IMR-90 (cell line): ENCODE data around the gene INF2. TPM values are rescaled to one million over a fixed set of nuclear protein-coding genes. Genes with fewer than 3 reads are reported as not detected.
"Not testable (repeated sequence)": the region's sequence is repeated elsewhere in the genome, so short reads cannot be mapped to it uniquely, and the experiment has no call there.

Experiments
- ATAC-seq: fragments of 200-7000 bp; cut with Tn5 transposase; 2 replicates; pipeline ENCODE4 v1.9.1; 2020; ENCODE audit warnings: low read depth, mild to moderate bottlenecking, moderate library complexity
- BruUV-seq: library from RNA; stranded (reverse); fragments of 400-500 nt; replicated peaks from 2 replicates; lab custom pipeline; 2021; lab: Mats Ljungman, UMichigan
- CTCF ChIA-PET: fragments of 300-600 bp; formaldehyde crosslinking; extraction: SDS; loops from one replicate; lab custom pipeline; 2021; ENCODE audit warnings: antibody characterized with exemption; lab: Yijun Ruan, JAX
- POLR2A ChIA-PET: fragments of 300-600 bp; sonication (Branson Sonifier 250); formaldehyde crosslinking; loops from one replicate; lab custom pipeline; 2022; ENCODE audit warnings: antibody characterized with exemption; ENCODE audit not compliant: unreplicated experiment; lab: Charles Lee
- DNase-seq: peaks from one replicate; pipeline ENCODE4 v3.0.0; 2013
- H2AFZ ChIP-seq: replicated peaks from 2 replicates; pipeline ENCODE3; 2013; ENCODE audit warnings: low read length, mild to moderate bottlenecking; ENCODE audit not compliant: poor library complexity
- H2AK5ac ChIP-seq: 2 replicates; pipeline ENCODE4 v1.6.1; 2013; ENCODE audit warnings: low read depth, low read length, inconsistent platforms
- H2AK9ac ChIP-seq: replicated peaks from 2 replicates; pipeline ENCODE3; 2013; ENCODE audit warnings: mild to moderate bottlenecking, low read depth, low read length, moderate library complexity; ENCODE audit not compliant: poor library complexity
- H2BK120ac ChIP-seq: 2 replicates; pipeline ENCODE4 v1.6.1; 2013; ENCODE audit warnings: low read depth, low read length, inconsistent platforms
- H2BK15ac ChIP-seq: 3 replicates; pipeline ENCODE4 v1.6.1; 2013; ENCODE audit warnings: low read depth, low read length, inconsistent platforms
- H2BK20ac ChIP-seq: 2 replicates; pipeline ENCODE4 v1.6.1; 2013; ENCODE audit warnings: low read depth, mild to moderate bottlenecking, inconsistent platforms, low read length, moderate library complexity
- H2BK5ac ChIP-seq: 2 replicates; pipeline ENCODE4 v1.6.1; 2013; ENCODE audit warnings: mild to moderate bottlenecking, low read depth, low read length, inconsistent platforms; ENCODE audit not compliant: poor library complexity, severe bottlenecking
- H3K14ac ChIP-seq: replicated peaks from 2 replicates; pipeline ENCODE4 v1.6.1; 2013; ENCODE audit warnings: low read depth, low read length, inconsistent platforms
- H3K18ac ChIP-seq: 2 replicates; pipeline ENCODE4 v1.6.1; 2013; ENCODE audit warnings: low read depth, low read length, control low read depth
- H3K23ac ChIP-seq: 2 replicates; pipeline ENCODE4 v1.6.1; 2013; ENCODE audit warnings: low read depth, low read length, inconsistent platforms
- H3K27ac ChIP-seq: 2 replicates; pipeline ENCODE4 v1.5.1; 2013; ENCODE audit warnings: mild to moderate bottlenecking, control low read depth, low read length; ENCODE audit not compliant: insufficient read depth
- H3K27me3 ChIP-seq: 2 replicates; pipeline ENCODE4 v1.6.1; 2013; ENCODE audit warnings: low read length; ENCODE audit not compliant: control insufficient read depth, insufficient read depth
- H3K36me3 ChIP-seq: 2 replicates; pipeline ENCODE4 v1.6.1; 2013; ENCODE audit warnings: low read length, mixed read lengths; ENCODE audit not compliant: control insufficient read depth, insufficient read depth
- H3K4ac ChIP-seq: 2 replicates; pipeline ENCODE4 v1.6.1; 2013; ENCODE audit warnings: low read depth, low read length, inconsistent platforms
- H3K4me1 ChIP-seq: 2 replicates; pipeline ENCODE4 v1.6.1; 2013; ENCODE audit warnings: low read length, mixed read lengths; ENCODE audit not compliant: control insufficient read depth, insufficient read depth
- H3K4me2 ChIP-seq: 2 replicates; pipeline ENCODE4 v1.6.1; 2013; ENCODE audit warnings: low read depth, mild to moderate bottlenecking, control low read depth, low read length, moderate library complexity
- H3K4me3 ChIP-seq: 2 replicates; pipeline ENCODE4 v1.5.1; 2013; ENCODE audit warnings: low read depth, mild to moderate bottlenecking, control low read depth, low read length, moderate library complexity; ENCODE audit not compliant: insufficient read depth
- H3K56ac ChIP-seq: 2 replicates; pipeline ENCODE4 v1.6.1; 2013; ENCODE audit warnings: low read length, inconsistent platforms; ENCODE audit not compliant: insufficient read depth; ENCODE audit errors: extremely low read depth
- H3K79me1 ChIP-seq, 2 experiments: 2 replicates each; pipeline ENCODE4 v1.6.1; 2013; ENCODE audit warnings: low read length in 2 of 2, inconsistent platforms in 1 of 2, low read depth in 1 of 2
- H3K9ac ChIP-seq: 2 replicates; pipeline ENCODE4 v1.6.1; 2013; ENCODE audit warnings: low read depth, low read length, control low read depth
- H3K9me1 ChIP-seq: 2 replicates; pipeline ENCODE4 v1.6.1; 2013; ENCODE audit warnings: low read length, inconsistent platforms; ENCODE audit not compliant: insufficient read depth
- H3K9me3 ChIP-seq: 2 replicates; pipeline ENCODE4 v1.6.1; 2013; ENCODE audit warnings: low read length; ENCODE audit not compliant: control insufficient read depth, insufficient read depth
- H4K20me1 ChIP-seq: 2 replicates; pipeline ENCODE4 v1.6.1; 2013; ENCODE audit warnings: low read length, inconsistent platforms; ENCODE audit not compliant: insufficient read depth
- H4K5ac ChIP-seq: 2 replicates; pipeline ENCODE4 v1.6.1; 2013; ENCODE audit warnings: mild to moderate bottlenecking, low read depth, low read length, control low read depth
- H4K8ac ChIP-seq, 2 experiments: 2 replicates each; pipeline ENCODE4 v1.6.1; 2013; ENCODE audit warnings: low read depth in 2 of 2, low read length in 2 of 2, control low read depth in 1 of 2, inconsistent platforms in 1 of 2
- H4K91ac ChIP-seq: 2 replicates; pipeline ENCODE4 v1.6.1; 2013; ENCODE audit warnings: low read depth, low read length, inconsistent platforms; ENCODE audit not compliant: insufficient read depth
- CHD1 ChIP-seq: IDR thresholded peaks from 2 replicates; pipeline ENCODE4 v1.6.1; 2012; ENCODE audit warnings: low read depth, low read length, improper control_type of control experiment
- RFX5 ChIP-seq: IDR thresholded peaks from 2 replicates; pipeline ENCODE4 v1.8.0; 2012; ENCODE audit warnings: low read depth, mild to moderate bottlenecking, low read length, moderate library complexity
- USF2 ChIP-seq: fragments of 150-350 bp; IDR thresholded peaks from 2 replicates; pipeline ENCODE4 v1.6.1; 2017; ENCODE audit warnings: mild to moderate bottlenecking, antibody characterized with exemption, low read length, low read depth
- WGBS, 2 experiments: methylation state at CpG; one replicate each; pipeline versions ENCODE4 v1.1.5 to v1.1.7; 2013; ENCODE audit warnings: missing lambda C conversion rate in 2 of 2; ENCODE audit not compliant: insufficient read length in 1 of 2; ENCODE audit errors: extremely low coverage in 2 of 2; 5-methylcytosine and 5-hydroxymethylcytosine counted together
- dilution Hi-C: fragments of 300-500 bp; cut with HindIII; formaldehyde crosslinking; loops from one replicate; pipeline ENCODE4 v1.14.3; 2018; ENCODE audit warnings: low sequenced_read_pairs; ENCODE audit not compliant: unreplicated experiment
- in situ Hi-C: fragments of 300-500 bp; cut with MboI; formaldehyde crosslinking; loops from 3 replicates; pipeline ENCODE4 v1.14.3; 2019; ENCODE audit warnings: low sequenced_read_pairs, inconsistent platforms, mixed read lengths
- intact Hi-C: fragments of 100-400 bp; cut with micrococcal nuclease; formaldehyde crosslinking; loops from 2 replicates; pipeline ENCODE4 v1.10.0; 2022
- polyA plus RNA-seq, 3 experiments: library from polyadenylated mRNA; depleted of rRNA; stranded (reverse); fragments of >200 nt; gene quantifications; 2 replicates each; pipeline ENCODE4 v1.2.3, GENCODE V29; 2012; ENCODE audit warnings: low replicate concordance in 1 of 3
- total RNA-seq: library from RNA; depleted of rRNA; stranded (reverse); fragments of >200 nt; gene quantifications from 2 replicates; pipeline ENCODE4 v1.2.3, GENCODE V29; 2012

Gene INF2
- total and polyA plus RNA-seq, 2 of the 4 experiments (the other 2 are of a cell fraction): 16.8 to 62.1 TPM

- no TSS peak for BruUV-seq
- Histone ChIP-seq H3K9me3 (peaks cover 19% of the 10 kb centered on the region), H3K79me1 (no peaks in the 10 kb centered on the region), H3K23ac (no peak overlapping the region), H3K36me3 (no peaks in the 10 kb centered on the region), H3K14ac (no peak overlapping the region), H3K4me3 (no peak overlapping the region), H3K56ac (no peak overlapping the region), H2BK5ac (no peak overlapping the region), H3K4me1 (0 out of 2 replicates have a peak, but pooled peaks cover 2% of the 10 kb centered on the region), H2AK9ac (no peak overlapping the region), H4K5ac (no peak overlapping the region), H4K8ac (no peak overlapping the region), H3K4me2 (no peak overlapping the region), H4K91ac (no peak overlapping the region), H2BK120ac (no peak overlapping the region), H3K9me1 (no peaks in the 10 kb centered on the region), H4K20me1 (no peaks in the 10 kb centered on the region), H3K9ac (no peak overlapping the region), H3K27me3 (peaks cover 12% of the 10 kb centered on the region), H3K27ac (no peak overlapping the region), H2BK20ac (no peak overlapping the region), H2AFZ (no peak overlapping the region), H2AK5ac (no peak overlapping the region), H3K18ac (no peak overlapping the region), H2BK15ac (no peak overlapping the region), H3K4ac (no peak overlapping the region)
- intact Hi-C loops: loop anchor here (5.0 kb wide), 2 partner anchors 35 to 70 kb away; partner anchors contain the start of genes ADSS1 and INF2
- POLR2A ChIA-PET: no interaction called here
- in situ Hi-C loops: no loop called here
- DNase-seq (no peak), ATAC-seq (no peak)
- CTCF ChIA-PET: no interaction called here
- TF ChIP-seq RFX5 (no peak), CHD1 (no peak), USF2 (no peak)
- dilution Hi-C loops: no loop called here
- WGBS, 2 experiments: no CpG with 5 or more reads among the region's 9 CpGs
Measured at GRCh38 chr14:104652386-104652785, 37.0 kb upstream of the INF2 start.

GRCh38 chr14:104653130-104653920, 36.1 kb upstream of the INF2 start:
- H4K5ac ChIP-seq, H2BK20ac ChIP-seq, POLR2A ChIA-PET, H4K20me1 ChIP-seq, H3K14ac ChIP-seq, H3K4me3 ChIP-seq, CTCF ChIA-PET, H3K4me1 ChIP-seq, H2BK5ac ChIP-seq, BruUV-seq, H3K4ac ChIP-seq, ATAC-seq, H3K27ac ChIP-seq, H2AK5ac ChIP-seq, H2AK9ac ChIP-seq, H2AFZ ChIP-seq, H4K91ac ChIP-seq, dilution Hi-C loops, H3K56ac ChIP-seq, H3K9ac ChIP-seq, H2BK15ac ChIP-seq, H3K36me3 ChIP-seq, in situ Hi-C loops, H3K4me2 ChIP-seq, H3K18ac ChIP-seq, H4K8ac ChIP-seq, DNase-seq, H3K23ac ChIP-seq, H3K9me1 ChIP-seq, H2BK120ac ChIP-seq, H3K79me1 ChIP-seq: not testable (repeated sequence)
- Histone ChIP-seq H3K27me3 (peaks cover 12% of the 10 kb centered on the region), H3K9me3 (peaks cover 19% of the 10 kb centered on the region)
- intact Hi-C loops: loop anchor here (5.0 kb wide), 2 partner anchors 34 to 69 kb away; partner anchors contain the start of genes ADSS1 and INF2
- WGBS, 2 experiments: 100% methylated on average over 1 of the region's 52 CpGs; no CpG with 5 or more reads in 1 of the 2 experiments
